Hindlimb muscle (tissue), 1 donor: ENCODE data around the gene CREB3. TPM values are rescaled to one million over a fixed set of nuclear protein-coding genes. Genes with fewer than 3 reads are reported as not detected.

Source experiments
- DNase-seq: peaks from one replicate; pipeline ENCODE4 v3.0.0-alpha.2; 2013
- polyA plus RNA-seq: library from polyadenylated mRNA; unstranded; fragments of 120-200 nt; gene quantifications from one replicate; pipeline ENCODE4 v1.2.1, GENCODE V29; 2013; ENCODE audit not compliant: insufficient read length

Gene CREB3
- polyA plus RNA-seq, result 25.6 TPM

- DNase-seq, result peak; percentile 97
Observed at GRCh38 chr9:35732185-35732799, at the start of gene CREB3, which contains the start of gene TLN1. Gene CREB3 (plus strand): TSS chr9:35732666. CDS start chr9:35732773, 107 bp downstream. Gene TLN1 (minus strand): TSS chr9:35732195. CDS start chr9:35725694, 6,501 bp downstream.

- no peak for DNase-seq
Observed at GRCh38 chr9:35683323-35683722, 49.1 kb upstream of the CREB3 start.

- DNase-seq, result no peak
Observed at GRCh38 chr9:35684921-35685320, 47.5 kb upstream of the CREB3 start.

- no peak for DNase-seq
Observed at GRCh38 chr9:35685506-35685905, 47.0 kb upstream of the CREB3 start.

GRCh38 chr9:35686222-35687203 is 46.0 kb upstream of the CREB3 start:
- DNase-seq, result no peak

- DNase-seq, result no peak
Observed at GRCh38 chr9:35687306-35687705, 45.2 kb upstream of the CREB3 start.

- no peak for DNase-seq
Observed at GRCh38 chr9:35687972-35688557, 44.4 kb upstream of the CREB3 start.

- no peak for DNase-seq
Observed at GRCh38 chr9:35688558-35689541, 43.6 kb upstream of the CREB3 start.

GRCh38 chr9:35689542-35690293 is 42.7 kb upstream of the CREB3 start, which contains the start of gene TPM2:
Gene TPM2 (minus strand): TSS chr9:35689925. CDS start chr9:35689817, 108 bp downstream.
- DNase-seq, result peak; percentile 73

GRCh38 chr9:35690294-35690613 is 42.2 kb upstream of the CREB3 start:
- DNase-seq, result no peak

GRCh38 chr9:35690614-35691333 is 41.7 kb upstream of the CREB3 start:
- peak; percentile 79 for DNase-seq

GRCh38 chr9:35691334-35691650 is 41.2 kb upstream of the CREB3 start:
- no peak for DNase-seq

GRCh38 chr9:35691757-35692301 is 40.6 kb upstream of the CREB3 start:
- DNase-seq, result no peak

- DNase-seq, result no peak
Observed at GRCh38 chr9:35695943-35696401, 36.5 kb upstream of the CREB3 start.

GRCh38 chr9:35696520-35697215 is 35.8 kb upstream of the CREB3 start:
- no peak for DNase-seq

- DNase-seq, result no peak
Observed at GRCh38 chr9:35697486-35697885, 35.0 kb upstream of the CREB3 start.

- DNase-seq, result no peak
Observed at GRCh38 chr9:35698231-35698630, 34.2 kb upstream of the CREB3 start.

GRCh38 chr9:35700031-35700430 is 32.4 kb upstream of the CREB3 start:
- DNase-seq, result no peak

- DNase-seq, result no peak
Observed at GRCh38 chr9:35700942-35701341, 31.5 kb upstream of the CREB3 start.

GRCh38 chr9:35702696-35703095 is 29.8 kb upstream of the CREB3 start:
- DNase-seq, result no peak
